ENCODE results near the gene AZGP1.
A peak's percentile ranks its signal among the peaks of the same experiment; 100 is the strongest.
"Not testable (repeated sequence)": the region's sequence is repeated elsewhere in the genome, so short reads cannot be mapped to it uniquely, and the experiment has no call there.

Gene AZGP1

DNA sequence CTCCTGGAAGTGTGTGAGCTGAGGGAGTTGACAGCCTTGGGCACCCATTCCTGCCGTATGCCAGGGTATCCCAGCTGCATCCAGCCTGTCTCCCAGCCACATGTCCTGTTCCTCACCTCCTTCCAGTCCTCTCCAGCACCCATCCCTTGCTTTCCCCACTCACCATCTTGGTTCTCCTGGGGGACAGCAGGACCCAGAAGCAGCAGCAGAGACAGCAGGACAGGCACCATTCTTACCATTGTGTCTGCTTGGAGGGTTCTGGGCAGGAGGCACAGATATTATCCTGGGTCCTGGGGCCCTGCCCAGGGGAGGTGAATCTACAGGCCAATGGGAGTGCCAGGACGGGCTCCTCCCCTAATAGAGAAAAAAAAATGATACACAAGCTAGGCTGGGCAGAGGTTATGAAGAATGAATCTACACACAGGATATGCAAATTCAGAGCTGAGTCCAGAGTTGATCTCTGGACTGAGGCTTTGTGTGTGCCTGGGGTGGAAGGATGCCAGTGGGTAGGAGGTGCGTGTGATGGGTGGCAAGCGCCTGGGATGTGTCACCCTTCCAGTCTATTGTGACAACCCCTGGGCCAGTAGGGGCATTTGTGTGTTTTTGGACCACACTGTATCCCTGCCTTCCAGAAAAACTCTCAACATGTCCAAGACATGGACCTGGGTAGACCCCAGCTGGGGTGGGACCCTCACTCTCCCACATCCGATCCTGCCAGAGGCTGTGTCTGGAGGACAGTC, at the start of gene AZGP1:
Gene AZGP1, minus strand, starts transcription at position 250 of the 740 bp plus-strand sequence. Its CDS starts 11 bp downstream, at position 239.
- DNase-seq: no peak

DNA sequence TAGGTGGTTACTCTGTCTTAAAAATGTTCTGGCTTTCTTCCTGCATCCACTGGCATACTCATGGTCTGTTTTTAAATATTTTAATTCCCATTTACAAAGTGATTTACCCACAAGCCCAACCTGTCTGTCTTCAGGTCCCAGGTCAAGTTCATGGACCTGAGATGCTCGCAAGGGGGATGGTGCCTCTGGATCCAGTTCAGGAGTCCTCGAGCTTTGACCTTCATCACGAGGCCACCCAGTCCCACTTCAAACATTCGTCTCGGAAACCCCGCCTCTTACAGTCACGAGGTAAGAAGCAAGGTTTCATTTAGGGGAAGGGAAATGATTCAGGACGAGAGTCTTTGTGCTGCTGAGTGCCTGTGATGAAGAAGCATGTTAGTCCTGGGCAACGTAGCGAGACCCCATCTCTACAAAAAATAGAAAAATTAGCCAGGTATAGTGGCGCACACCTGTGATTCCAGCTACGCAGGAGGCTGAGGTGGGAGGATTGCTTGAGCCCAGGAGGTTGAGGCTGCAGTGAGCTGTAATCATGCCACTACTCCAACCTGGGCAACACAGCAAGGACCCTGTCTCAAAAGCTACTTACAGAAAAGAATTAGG, 48.3 kb upstream of the AZGP1 start:
- DNase-seq: no peak

DNA sequence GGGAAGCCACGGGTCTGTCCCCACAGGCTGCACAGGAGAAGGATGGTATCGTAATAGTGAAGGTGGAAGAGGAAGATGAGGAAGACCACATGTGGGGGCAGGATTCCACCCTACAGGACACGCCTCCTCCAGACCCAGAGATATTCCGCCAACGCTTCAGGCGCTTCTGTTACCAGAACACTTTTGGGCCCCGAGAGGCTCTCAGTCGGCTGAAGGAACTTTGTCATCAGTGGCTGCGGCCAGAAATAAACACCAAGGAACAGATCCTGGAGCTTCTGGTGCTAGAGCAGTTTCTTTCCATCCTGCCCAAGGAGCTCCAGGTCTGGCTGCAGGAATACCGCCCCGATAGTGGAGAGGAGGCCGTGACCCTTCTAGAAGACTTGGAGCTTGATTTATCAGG, 47.7 kb upstream of the AZGP1 start:
- DNase-seq: no peak

DNA sequence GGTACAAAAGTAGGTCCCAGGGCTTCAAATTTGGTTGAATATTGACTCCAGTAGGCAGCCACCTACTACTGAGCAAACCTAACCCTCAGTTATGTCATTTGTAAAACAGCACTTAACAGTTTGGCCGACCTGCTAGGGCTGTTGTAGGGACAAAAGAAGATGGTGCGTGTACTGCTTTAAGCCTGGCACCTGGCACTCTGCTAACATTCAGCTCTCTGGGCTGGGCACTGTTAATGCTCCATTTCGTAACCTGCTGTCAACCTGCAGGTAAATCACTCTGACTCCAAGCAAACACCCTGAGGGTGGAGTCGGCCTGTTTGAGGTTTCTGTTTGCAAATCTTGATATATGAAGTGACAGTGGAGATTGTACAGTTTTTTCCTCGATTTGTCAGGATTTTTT, 46.8 kb upstream of the AZGP1 start:
- no peak for DNase-seq

DNA sequence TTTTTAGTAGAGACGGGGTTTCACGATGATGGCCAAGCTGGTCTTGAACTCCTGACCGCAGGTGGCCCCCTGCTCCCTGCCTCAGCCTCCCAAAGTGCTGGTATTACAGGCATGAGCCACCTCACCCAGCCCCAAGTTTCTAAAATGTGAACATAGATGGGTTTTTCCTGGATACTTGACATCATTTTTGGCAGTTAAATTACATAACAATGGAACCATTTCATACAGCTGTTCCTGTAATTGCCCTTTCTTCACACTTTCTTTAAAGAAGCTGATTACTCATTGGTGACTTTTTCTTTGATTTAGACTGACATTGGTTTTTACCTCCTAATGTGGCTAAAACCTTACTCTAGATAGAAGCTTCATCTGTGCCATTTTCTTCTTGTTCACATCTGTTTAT, 45.5 kb upstream of the AZGP1 start:
- DNase-seq: no peak

DNA sequence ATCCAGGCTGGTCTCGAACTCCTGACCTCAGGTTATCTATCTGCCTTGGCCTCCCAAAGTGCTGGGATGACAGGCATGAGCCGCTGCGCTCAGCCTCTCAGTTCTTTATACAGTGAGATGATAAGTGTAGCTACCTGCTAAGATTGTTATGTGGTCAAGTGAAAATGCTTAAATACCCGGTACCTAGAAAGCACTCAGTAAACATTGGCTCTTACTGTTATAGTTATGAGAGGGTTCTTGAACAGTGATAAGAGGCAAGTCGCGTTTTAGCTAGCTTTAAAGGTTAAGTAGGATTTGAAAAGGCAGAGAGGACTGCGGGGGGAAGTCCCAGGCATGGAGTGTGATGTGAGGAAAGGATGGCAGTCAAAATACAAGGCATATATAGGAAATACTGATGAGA, 44.1 kb upstream of the AZGP1 start:
- DNase-seq: no peak

DNA sequence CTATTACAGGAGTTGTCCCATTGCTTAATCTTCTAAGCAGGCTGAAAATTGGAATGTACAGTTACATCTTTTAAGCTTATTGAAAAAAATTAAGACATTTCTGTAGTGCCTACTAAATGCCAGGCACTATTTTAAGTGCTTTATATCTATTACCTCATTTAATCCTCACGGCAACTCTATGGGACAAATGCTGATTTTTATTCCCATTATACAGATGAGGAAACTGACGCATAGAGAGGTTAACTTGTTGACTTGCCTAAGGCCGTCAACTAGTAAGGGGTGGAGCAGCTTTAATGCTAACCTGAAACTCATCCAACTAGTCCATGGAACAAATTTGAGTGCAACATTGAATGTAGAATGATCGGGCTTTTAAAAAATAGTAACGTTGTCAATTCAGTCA, 42.0 kb upstream of the AZGP1 start:
- DNase-seq: no peak

DNA sequence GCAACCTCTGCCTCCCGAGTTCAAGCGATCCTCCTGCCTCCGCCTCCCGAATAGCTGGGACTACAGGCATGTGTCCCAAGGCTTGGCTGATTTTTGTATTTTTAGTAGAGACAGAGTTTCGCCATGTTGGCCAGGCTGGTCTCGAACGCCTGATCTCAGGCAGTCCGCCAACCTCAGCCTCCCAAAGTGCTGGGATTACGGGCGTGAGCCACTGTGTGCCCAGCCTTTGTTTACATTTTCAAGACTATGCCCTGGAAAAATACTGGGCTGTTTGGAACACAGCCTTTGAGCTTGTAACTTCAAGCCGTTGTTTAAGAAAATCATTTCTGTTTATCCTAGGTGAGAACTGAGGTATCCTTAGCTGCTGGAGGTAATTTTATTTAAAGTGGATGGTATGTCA, 41.5 kb upstream of the AZGP1 start:
- DNase-seq: no peak

DNA sequence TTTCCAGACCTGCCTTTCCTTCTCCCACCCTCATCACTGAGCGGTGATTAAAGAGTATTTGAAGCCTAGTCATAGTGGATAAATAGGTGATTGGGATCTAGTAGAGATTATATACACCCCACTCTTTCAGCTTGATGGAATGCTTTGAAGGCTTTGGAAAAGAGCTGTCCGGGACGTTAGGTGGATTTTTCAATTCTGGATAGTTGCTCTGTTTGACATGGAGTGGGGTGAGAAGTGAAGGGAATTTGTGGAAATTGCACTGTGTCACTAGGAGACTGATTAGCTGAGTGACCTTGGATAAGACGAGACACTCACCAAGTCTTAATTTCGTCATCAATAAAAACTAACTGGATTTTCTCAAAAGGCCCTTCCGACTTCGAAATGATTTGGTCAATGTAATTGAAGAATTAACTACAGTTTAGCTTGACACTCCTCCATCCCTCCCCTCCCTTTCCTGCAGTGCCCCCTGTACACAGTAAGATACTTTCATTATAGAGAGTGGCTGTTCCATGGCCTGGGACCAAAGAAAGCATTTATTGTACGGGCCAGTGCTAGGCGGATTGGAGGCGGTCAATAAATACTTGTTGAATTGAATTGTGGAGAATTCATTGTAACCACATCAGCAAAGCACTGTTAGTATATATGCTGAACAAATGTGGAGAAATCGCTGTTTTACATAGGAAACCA, 40.5 kb upstream of the AZGP1 start:
- no peak for DNase-seq

DNA sequence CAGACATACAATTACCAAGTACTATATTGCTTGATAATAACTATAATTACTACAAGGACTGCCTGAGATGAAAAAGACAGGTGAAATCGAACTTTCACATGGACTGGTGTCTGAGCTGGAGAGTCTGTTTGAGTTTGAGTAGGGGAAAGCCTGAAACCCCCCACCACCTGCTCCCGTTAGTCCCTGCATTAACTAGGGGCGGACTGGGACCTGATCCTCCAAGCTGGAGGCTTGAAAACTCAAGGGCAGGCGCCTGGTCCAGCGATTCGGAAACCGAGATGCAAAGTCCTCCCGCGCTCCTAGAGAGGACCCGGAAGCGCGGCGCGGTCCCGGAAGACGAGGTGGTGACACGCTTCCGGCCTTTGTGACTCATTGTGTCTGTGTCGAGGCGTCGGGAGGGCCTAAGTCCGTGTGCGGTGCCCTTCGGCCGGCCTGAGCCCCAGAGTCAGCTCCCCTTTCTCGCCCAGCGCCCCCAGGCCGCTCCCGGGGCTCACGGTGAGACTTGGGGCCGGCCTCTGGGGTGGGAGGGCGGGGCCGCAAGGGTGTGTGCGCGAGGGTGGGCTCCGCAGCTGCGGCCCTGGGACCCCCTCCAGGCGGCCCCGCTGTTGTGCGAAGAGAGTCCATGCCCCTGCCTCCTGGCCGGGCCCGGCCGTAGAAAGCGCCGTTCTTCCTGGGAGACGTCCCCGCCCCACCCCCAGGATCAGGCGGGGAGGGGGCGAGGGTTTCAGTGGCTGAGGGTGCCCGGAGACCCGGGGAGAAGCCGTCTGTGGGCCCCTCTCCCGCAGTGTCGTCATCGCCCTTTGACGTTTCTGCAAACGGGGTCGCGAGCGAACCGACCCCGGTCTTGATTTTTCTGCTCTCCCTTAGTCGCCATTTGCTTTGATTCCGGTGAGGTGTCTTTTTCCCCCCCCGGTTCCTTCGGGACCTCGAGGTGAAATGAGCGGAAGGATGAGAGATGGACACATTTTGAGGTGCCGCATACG, 39.7 kb upstream of the AZGP1 start, which contains the start of gene ZKSCAN1:
Gene ZKSCAN1, plus strand, starts transcription at position 365 of the 983 bp plus-strand sequence. CDS start 7,911 bp downstream, outside the sequence.
- DNase-seq: peak; percentile 85

DNA sequence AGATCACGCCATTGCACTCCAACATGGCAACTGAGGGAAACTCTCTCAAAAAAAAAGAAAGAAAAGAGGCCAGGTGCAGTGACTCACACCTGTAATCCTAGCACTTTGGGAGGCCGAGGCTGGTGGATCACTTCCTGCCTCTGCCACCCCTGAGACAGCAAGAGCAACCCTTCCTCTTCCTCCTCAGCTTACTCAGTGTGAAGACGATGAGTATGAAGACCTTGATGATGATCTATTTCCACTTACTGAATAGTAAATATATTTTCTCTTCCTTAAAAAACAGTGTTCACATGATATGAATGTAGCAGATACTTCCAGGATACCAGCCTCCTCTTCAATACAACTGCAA, 37.5 kb upstream of the AZGP1 start:
- DNase-seq: peak; percentile 58

DNA sequence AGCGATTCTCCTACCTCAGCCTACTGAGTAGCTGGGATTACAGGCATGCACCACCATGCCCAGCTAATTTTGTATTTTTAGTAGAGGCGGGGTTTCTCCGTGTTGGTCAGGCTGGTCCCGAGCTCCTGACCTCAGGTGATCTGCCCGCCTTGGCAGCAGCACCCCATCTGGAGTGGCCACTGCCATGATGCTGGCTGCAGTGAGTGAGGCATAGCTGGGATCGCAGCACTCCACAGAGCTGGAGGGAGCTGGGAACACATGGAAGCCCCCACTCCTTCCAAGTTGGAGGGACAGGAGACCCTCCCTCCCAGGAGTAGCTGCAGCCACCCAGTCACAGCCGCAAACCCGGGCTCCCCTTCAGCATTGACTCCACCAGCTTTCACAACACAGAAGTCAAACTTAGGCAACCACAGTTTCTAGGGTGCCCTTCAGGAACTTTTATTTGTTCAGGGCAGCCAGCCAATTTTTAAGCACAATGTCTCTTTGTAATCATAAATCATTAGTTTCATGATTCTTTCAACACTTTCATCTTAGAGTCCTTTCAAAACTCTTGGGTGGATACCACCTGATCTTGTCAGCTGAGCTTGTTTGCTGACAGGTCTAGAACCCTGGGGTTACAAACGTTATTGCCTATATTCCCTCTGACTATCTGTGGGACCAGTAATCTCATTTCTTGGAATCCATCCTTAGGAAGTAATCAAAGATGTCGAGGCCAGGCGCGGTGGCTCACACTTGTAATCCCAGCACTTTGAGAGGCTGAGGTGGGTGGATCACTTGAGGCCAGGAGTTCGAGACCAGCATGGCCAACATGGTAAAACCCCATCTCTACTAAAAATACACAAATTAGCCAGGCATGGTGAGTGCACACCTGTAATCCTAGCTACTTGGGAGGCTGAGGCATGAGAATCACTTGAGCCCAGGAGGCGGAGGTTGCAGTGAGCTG, 36.8 kb upstream of the AZGP1 start:
- not testable (repeated sequence) for DNase-seq

DNA sequence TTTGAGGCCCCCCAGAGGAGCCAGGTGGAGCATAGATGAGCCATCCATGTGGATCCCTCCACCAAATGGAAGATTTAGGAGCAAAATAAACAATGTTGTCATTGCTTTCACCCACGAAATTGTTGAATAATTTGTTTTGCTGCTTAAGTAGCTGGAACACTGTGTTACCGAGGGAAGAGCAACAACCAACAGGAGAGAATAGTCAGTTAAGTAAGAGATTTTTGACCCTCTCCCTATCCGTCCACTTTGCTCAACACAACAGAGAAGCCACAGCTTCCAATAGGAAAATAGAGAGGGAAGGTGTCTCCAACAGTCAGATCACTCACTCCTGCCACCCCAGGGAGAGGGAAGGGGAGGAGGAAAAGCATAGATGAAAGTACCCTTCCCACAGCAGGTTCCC, 35.7 kb upstream of the AZGP1 start:
- DNase-seq: no peak

DNA sequence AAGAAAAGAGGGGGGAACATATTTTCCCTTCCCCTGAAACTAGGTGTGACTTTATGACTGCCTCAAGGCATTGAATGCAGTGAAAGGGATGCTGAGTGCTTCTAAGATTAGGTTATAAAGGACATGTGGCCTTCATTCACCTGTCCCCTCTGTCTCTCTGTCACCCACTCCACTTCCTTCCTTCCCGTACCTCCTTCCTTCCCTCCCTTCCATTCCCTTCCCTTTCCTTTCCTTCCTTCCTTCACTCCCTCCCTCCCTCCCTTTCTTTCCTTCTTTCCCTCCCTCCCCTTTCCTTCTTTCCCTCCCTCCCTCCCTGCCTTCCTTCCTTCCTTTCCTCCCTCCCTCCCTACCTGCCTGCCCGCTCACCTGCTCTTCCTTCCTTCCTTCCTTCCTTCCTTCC, 35.1 kb upstream of the AZGP1 start:
- DNase-seq: no peak

DNA sequence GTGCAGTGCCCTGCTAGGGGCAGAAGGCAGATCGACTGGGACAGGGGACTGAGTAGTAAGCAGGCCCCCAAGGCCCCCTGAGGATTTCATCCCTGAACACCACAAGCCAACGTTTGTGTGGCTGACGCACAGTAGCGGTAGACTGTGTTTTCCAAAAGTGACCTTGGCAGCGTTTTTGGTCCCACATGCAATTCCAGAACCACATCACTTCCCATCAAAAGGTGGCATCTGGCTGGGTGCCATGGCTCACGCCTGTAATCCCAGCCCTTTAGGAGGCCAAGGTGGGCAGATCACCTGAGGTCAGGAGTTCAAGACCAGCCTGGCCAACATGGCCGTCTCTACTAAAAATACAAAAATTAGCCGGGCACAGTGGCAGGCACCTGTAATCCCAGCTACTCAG, 34.1 kb upstream of the AZGP1 start:
- not testable (repeated sequence) for DNase-seq

DNA sequence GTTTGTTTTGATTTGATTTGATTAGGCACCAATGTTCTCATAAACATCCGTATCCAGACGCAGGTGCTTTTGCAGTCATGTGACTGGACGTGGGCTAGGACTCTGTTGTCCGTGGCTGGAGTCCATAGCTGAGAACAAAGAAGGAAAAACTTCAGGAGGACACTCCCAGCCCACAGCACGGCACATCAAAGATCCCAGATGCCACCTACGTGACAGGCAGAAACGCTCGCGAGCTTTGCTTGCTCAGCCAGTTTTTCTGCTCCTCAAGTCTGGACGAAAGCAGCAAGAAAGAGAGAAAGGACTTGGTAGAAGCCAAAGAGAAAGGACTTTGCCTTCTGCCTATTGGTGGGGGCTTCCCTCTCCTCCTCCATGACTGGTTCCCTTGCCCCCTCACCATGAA, 32.7 kb upstream of the AZGP1 start:
- DNase-seq: no peak

DNA sequence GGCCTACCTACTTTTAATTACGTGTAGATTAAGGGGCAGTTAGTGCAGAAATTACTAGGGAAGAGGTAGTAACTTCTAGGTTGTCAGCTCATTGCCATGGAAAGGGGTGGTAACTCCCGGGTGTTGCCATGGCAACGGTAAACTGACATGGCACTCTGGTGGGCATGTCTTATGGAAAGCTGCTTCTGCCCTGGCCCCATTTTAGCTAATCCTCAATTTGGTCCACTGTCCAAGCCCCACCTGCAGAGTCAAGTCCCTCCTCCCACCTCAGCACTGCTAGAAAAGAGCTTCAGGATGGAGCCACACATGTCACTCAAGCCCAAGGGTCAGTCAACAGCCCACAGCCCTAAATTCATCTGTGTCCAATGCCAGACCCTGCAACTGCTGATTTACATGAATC, 32.1 kb upstream of the AZGP1 start:
- DNase-seq: no peak

DNA sequence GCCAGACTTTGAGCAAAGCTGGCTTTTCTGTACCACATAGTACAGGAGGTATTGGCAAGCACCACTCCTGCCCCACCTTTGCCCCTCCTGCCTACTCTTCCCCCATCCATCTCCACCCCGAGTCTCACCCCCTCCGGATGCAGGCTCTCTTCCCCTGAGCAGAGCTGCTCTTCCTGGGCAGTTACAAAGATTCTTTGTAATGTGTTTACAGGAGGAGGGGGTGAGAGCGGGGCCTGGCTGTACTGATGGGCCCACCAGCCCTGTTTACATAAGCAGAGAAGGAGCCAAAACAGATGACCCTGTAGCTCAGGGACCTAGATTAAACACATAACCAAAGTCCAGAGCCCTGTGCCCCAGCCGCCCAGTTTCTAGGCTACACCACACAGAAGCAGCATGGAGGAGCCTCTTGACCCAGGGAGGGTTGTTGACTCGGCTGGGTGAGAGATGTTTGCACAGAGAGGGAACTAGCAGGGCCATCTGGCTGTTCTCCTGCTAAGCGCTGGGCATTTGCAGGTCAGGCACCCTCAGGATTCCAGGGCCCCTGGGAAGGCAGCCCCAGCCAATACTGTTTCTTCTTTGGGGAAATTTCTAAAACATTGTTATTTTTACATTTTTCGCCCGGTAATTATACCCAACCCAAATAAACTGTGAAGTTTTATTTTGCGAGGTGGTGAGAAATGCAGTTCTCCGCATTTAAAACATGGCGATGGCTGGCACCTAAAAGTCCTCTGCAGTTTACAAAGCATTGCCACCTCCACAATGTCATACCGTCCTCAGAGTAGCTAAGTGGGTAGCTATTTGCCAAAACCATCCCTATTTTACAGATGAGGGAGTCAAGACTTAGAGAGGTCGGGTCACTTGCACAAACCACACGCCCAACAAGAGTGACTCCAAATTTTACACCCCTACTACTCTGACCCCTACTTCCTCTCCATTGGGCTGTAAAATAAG, 28.2 kb upstream of the AZGP1 start:
- DNase-seq: no peak

DNA sequence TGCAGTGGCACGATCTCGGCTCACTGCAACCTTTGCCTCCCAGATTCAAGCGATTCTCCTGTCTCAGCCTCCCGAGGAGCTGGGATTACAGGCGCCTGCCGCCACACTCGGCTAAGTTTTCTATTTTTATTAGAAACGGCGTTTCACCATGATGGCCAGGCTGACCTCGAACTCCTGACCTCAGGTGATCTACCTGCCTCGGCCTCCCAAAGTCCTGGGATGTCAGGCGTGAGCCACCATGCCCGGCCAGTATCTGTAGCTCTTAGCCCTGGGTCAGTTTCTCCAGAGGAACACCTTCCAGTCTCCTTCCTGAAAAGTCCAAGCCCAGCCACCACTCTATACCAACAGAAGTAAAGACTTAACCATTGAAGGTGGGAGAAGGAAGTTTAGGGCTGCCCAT, 24.4 kb upstream of the AZGP1 start:
- no peak for DNase-seq

DNA sequence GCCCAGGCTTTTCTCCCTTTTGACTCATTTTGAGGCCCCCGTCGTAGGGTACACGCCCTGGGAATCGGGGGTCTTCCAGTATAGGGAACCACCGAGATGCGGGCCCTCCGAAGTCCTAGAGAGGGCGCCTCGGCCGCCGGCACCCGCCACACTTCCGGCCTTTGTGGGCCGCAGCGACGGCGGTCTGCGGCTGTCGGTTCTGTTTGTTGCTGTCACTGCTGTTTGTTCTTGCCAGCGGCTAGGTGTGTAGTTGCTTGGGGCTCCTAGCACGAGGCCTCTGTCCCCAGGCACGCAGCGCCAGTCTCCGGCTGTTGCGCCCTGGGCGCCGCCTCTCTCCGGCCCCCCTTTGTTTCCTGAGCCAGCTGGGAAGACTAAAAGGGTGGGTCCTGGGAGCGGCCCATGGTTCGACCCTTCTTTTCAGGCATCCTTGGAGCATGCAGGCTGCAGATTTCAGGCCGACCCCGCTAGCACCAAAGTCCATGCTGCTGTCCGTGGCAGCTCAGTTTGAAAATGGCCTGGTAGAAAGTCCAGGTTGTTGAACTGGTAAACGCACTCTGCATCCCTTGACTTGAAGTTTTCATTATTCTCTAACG, 21.8 kb upstream of the AZGP1 start:
- DNase-seq: peak; percentile 67
